Measurements from ENCODE around the gene RHOF. TPM values are rescaled to one million over a fixed set of nuclear protein-coding genes. Genes with fewer than 3 reads are reported as not detected.

RHOF gene
- total and polyA plus RNA-seq, 2 of the 8 experiments (the other 6 are each of a cell fraction or from before 2014, with no cell fraction given) = 23.8 to 31.9 TPM

GRCh38 chr12:121755591-121755990 lies 37.9 kb downstream of the RHOF start:
- H3K9ac ChIP-seq (replicated peaks in 1 of 4; ENCODE audit: extremely low read depth in 1 of 4, low read depth in 3 of 4, low read length in 3 of 4) = no peak overlapping the region
- H3K23ac ChIP-seq (ENCODE audit: insufficient read length) = no peak overlapping the region
- H3K36me3 ChIP-seq (ENCODE audit: control insufficient read depth in 2 of 4, insufficient read depth in 4 of 4, low read length in 3 of 4) = peaks cover 0 to 20% (median 4%) of the 10 kb centered on the region in 4 experiments; a peak in 4 of 8 replicates
- H3K23me2 ChIP-seq (ENCODE audit: low read depth, low read length) = peaks cover 5% of the 10 kb centered on the region; the same call in 1 of the 2 replicates
- no peak overlapping the region for H4K8ac ChIP-seq (ENCODE audit: extremely low read depth, insufficient read depth, low read length)
- H4K20me1 ChIP-seq (replicated peaks in 1 of 2; ENCODE audit: control insufficient read depth in 1 of 2, insufficient read depth in 2 of 2, low read length in 2 of 2) = peaks cover 0 to 6% of the 10 kb centered on the region in 2 experiments
- no peak overlapping the region for H3K56ac ChIP-seq (replicated peaks; ENCODE audit: insufficient read length, low read depth, low read length)
- no peaks in the 10 kb centered on the region for H3K9me3 ChIP-seq (ENCODE audit: insufficient read depth in 2 of 2, low read depth in 1 of 2, low read length in 1 of 2)
- H3K79me2 ChIP-seq (ENCODE audit: control insufficient read depth in 1 of 2, insufficient read depth in 2 of 2, low read length in 2 of 2) = no peaks in the 10 kb centered on the region
- H2BK20ac ChIP-seq (ENCODE audit: low read length) = no peak overlapping the region
- H3K27me3 ChIP-seq (replicated peaks in 1 of 4; ENCODE audit: control insufficient read depth in 3 of 4, extremely low read depth in 1 of 4, insufficient read depth in 3 of 4, low read length in 3 of 4) = no peaks in the 10 kb centered on the region
- no peak overlapping the region for H3K4ac ChIP-seq (replicated peaks; ENCODE audit: insufficient read length, low read depth, low read length)
- H3K4me1 ChIP-seq (replicated peaks in 1 of 4; ENCODE audit: control insufficient read depth in 3 of 4, insufficient read depth in 4 of 4, low read length in 3 of 4) = no peaks in the 10 kb centered on the region
- no peak overlapping the region for H2AFZ ChIP-seq (ENCODE audit: low read length)
- no peak overlapping the region for H2BK5ac ChIP-seq (ENCODE audit: low read depth, low read length)
- H3K4me2 ChIP-seq (ENCODE audit: insufficient read depth in 1 of 2, low read depth in 2 of 2, low read length in 2 of 2) = no peak overlapping the region
- H2BK120ac ChIP-seq (replicated peaks; ENCODE audit: low read depth, low read length) = no peak overlapping the region
- WGBS, 2 experiments (ENCODE audit: extremely low coverage in 1 of 2, insufficient coverage in 1 of 2, insufficient read length in 1 of 2, insufficient replicate concordance in 2 of 2, low coverage in 1 of 2, low lambda C conversion rate in 2 of 2, missing lambda C conversion rate in 1 of 2) = 98% methylated on average over 3 of the region's 3 CpGs; no CpG with 5 or more reads in 1 of the 2 experiments
- H3K27ac ChIP-seq (ENCODE audit: low read depth, low read length) = no peak overlapping the region
- no peak overlapping the region for H2AK5ac ChIP-seq (ENCODE audit: low read depth, low read length)
- FAIRE-seq = no peak
- no peak for DNase-seq (ENCODE audit: low read depth in 1 of 2, low spot score in 2 of 2)
- no peak overlapping the region for H2BK15ac ChIP-seq (ENCODE audit: low read length)
- no peak overlapping the region for H3K18ac ChIP-seq (ENCODE audit: extremely low read depth, low read length)
- no peaks in the 10 kb centered on the region for H3K79me1 ChIP-seq (ENCODE audit: low read depth, low read length)
- CTCF ChIA-PET (ENCODE audit: partially characterized antibody) = interaction anchor here (1.0 to 1.2 kb wide), 2 partner anchors 10 to 313 kb away, joined by 3 to 5 read pairs; no protein-coding TSS in a partner anchor
- H3K4me3 ChIP-seq (ENCODE audit: extremely low read depth in 1 of 4, insufficient read depth in 2 of 4, low read depth in 3 of 4, low read length in 4 of 4) = no peak overlapping the region
- H4K5ac ChIP-seq (ENCODE audit: insufficient read length, low read depth, low read length) = no peak overlapping the region
- no peak overlapping the region for H3K14ac ChIP-seq (ENCODE audit: insufficient read length)
- H2BK12ac ChIP-seq (ENCODE audit: low read depth, low read length) = no peak overlapping the region
- H4K91ac ChIP-seq (replicated peaks; ENCODE audit: insufficient read length, low read length) = no peak overlapping the region
- POLR2A ChIA-PET (ENCODE audit: partially characterized antibody) = no interaction called here
- TF ChIP-seq E2F6 (IDR thresholded peaks at IDR 0.05) (no peak), JUN (IDR thresholded peaks at IDR 0.05; ENCODE audit: low read depth, low read length) (no peak), EGR1 (IDR thresholded peaks at IDR 0.05; ENCODE audit: borderline replicate concordance, low read depth, low read length) (no peak), CTCF (IDR thresholded peaks at IDR 0.05; ENCODE audit: control extremely low read depth in 1 of 3, insufficient read depth in 1 of 3, low read depth in 1 of 3, low read length in 3 of 3) (no peak), RNF2 (IDR thresholded peaks at IDR 0.05; ENCODE audit: borderline replicate concordance, low read depth, low read length, missing control alignments, poor library complexity, severe bottlenecking) (no peak), YY1 (IDR thresholded peaks at IDR 0.05; ENCODE audit: low read depth, low read length) (no peak), CREB1 (IDR thresholded peaks at IDR 0.05) (no peak), BACH1 (IDR thresholded peaks at IDR 0.05; ENCODE audit: low read length) (no peak), KDM4A (IDR thresholded peaks at IDR 0.05; ENCODE audit: low read depth, low read length, severe bottlenecking) (no peak), SAP30 (IDR thresholded peaks at IDR 0.05; ENCODE audit: insufficient read depth, insufficient replicate concordance, low read length) (no peak)
